Measurements from ENCODE around the gene USP36.

DNA sequence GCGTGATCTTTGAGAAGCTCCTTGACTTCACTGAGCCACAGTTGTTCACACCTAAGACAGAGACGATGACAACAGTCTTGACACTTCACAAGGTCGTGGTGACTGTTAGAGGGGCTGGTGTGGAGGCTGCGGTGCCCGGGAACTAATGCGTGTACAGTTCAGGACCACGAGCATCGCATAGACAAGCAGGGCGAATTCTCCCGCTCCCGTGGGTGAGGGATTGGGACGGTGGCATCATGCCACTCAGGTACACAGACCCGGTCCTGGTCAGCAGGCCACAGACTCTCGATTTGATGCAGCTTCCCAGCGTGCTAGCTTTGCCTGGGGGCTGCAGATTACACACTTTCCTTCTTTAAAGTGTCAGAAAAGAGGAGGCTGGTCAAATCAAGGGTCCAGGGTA is 37.6 kb upstream of the USP36 start:
- TF ChIP-seq POLR2A (IDR thresholded peaks at IDR 0.05) = no peak
- TF ChIP-seq, protein P1, sequence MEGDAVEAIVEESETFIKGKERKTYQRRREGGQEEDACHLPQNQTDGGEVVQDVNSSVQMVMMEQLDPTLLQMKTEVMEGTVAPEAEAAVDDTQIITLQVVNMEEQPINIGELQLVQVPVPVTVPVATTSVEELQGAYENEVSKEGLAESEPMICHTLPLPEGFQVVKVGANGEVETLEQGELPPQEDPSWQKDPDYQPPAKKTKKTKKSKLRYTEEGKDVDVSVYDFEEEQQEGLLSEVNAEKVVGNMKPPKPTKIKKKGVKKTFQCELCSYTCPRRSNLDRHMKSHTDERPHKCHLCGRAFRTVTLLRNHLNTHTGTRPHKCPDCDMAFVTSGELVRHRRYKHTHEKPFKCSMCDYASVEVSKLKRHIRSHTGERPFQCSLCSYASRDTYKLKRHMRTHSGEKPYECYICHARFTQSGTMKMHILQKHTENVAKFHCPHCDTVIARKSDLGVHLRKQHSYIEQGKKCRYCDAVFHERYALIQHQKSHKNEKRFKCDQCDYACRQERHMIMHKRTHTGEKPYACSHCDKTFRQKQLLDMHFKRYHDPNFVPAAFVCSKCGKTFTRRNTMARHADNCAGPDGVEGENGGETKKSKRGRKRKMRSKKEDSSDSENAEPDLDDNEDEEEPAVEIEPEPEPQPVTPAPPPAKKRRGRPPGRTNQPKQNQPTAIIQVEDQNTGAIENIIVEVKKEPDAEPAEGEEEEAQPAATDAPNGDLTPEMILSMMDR (IDR thresholded peaks at IDR 0.05) = no peak
